ENCODE data around the gene AGA. TPM values are rescaled to one million over a fixed set of nuclear protein-coding genes. Genes with fewer than 3 reads are reported as not detected.

Gene AGA
- polyA plus RNA-seq, 1 of the 3 experiments (the other 2 are of a cell fraction): 36.8 TPM

DNA sequence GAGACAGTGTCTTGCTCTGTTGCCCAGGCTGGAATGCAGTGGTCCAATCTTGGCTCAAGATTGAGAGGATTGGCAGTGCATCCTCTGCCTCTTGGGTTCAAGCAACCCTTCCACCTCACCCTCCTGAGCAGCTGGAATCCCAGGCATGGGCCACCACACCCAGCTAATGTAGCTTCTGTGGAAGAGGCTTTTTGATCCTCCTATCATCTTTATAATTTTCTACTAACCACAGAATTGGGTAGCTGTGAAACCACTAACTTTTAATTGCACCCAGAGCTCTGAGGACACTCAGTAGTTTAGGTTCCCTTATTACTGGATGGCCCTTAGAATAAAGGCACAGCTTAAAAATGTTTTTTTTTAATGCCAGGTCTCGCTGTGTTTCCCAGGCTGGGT is 8.9 kb upstream of the AGA start:
- Histone ChIP-seq H3K36me3 (replicated peaks in 1 of 2; ENCODE audit: control insufficient read depth in 1 of 2, insufficient read depth in 2 of 2, low read length in 1 of 2) (no peaks in the 10 kb centered on the region), H3K79me2 (ENCODE audit: insufficient read depth) (no peaks in the 10 kb centered on the region), H3K4me1 (ENCODE audit: control insufficient read depth in 1 of 2, insufficient read depth in 2 of 2, low read depth in 1 of 2, low read length in 1 of 2) (peaks cover 6 to 15% of the 10 kb centered on the region in 2 experiments), H3K4me3 (ENCODE audit: low read depth in 2 of 2, low read length in 1 of 2) (no peak overlapping the region), H3K27ac (ENCODE audit: low read depth in 2 of 2, low read length in 1 of 2) (no peak overlapping the region), H3K27me3 (ENCODE audit: insufficient read depth) (no peaks in the 10 kb centered on the region), H3K4me2 (no peak overlapping the region), H3K9me3 (no peaks in the 10 kb centered on the region), H3F3A (replicated peaks; ENCODE audit: insufficient read depth) (peaks cover 28% of the 10 kb centered on the region), H3K9ac (no peak overlapping the region), H2AFZ (ENCODE audit: low read depth) (no peak overlapping the region), H4K20me1 (ENCODE audit: insufficient read depth) (no peaks in the 10 kb centered on the region), H3K9me2 (no peaks in the 10 kb centered on the region)
- TF ChIP-seq RXRA (IDR thresholded peaks at IDR 0.05; ENCODE audit: borderline replicate concordance, low read depth) (no peak), EP300 (IDR thresholded peaks at IDR 0.05; ENCODE audit: borderline replicate concordance in 1 of 2, low read depth in 1 of 2, low read length in 1 of 2) (no peak), MEF2A (IDR thresholded peaks at IDR 0.05; ENCODE audit: borderline replicate concordance, low read depth) (no peak), YY1 (IDR thresholded peaks at IDR 0.05; ENCODE audit: low read depth) (no peak), MXI1 (IDR thresholded peaks at IDR 0.05; ENCODE audit: low read depth, low read length) (no peak), GABPA (IDR thresholded peaks at IDR 0.05; ENCODE audit: low read depth) (no peak), NFIC (IDR thresholded peaks at IDR 0.05; ENCODE audit: borderline replicate concordance) (no peak)
- TF ChIP-seq, protein P1, sequence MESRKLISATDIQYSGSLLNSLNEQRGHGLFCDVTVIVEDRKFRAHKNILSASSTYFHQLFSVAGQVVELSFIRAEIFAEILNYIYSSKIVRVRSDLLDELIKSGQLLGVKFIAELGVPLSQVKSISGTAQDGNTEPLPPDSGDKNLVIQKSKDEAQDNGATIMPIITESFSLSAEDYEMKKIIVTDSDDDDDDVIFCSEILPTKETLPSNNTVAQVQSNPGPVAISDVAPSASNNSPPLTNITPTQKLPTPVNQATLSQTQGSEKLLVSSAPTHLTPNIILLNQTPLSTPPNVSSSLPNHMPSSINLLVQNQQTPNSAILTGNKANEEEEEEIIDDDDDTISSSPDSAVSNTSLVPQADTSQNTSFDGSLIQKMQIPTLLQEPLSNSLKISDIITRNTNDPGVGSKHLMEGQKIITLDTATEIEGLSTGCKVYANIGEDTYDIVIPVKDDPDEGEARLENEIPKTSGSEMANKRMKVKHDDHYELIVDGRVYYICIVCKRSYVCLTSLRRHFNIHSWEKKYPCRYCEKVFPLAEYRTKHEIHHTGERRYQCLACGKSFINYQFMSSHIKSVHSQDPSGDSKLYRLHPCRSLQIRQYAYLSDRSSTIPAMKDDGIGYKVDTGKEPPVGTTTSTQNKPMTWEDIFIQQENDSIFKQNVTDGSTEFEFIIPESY (IDR thresholded peaks at IDR 0.05; ENCODE audit: borderline replicate concordance, low read depth): no peak
- TF ChIP-seq, protein P2, sequence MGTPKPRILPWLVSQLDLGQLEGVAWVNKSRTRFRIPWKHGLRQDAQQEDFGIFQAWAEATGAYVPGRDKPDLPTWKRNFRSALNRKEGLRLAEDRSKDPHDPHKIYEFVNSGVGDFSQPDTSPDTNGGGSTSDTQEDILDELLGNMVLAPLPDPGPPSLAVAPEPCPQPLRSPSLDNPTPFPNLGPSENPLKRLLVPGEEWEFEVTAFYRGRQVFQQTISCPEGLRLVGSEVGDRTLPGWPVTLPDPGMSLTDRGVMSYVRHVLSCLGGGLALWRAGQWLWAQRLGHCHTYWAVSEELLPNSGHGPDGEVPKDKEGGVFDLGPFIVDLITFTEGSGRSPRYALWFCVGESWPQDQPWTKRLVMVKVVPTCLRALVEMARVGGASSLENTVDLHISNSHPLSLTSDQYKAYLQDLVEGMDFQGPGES (IDR thresholded peaks at IDR 0.05; ENCODE audit: low read depth, low read length): no peak
- TF ChIP-seq, protein P3, sequence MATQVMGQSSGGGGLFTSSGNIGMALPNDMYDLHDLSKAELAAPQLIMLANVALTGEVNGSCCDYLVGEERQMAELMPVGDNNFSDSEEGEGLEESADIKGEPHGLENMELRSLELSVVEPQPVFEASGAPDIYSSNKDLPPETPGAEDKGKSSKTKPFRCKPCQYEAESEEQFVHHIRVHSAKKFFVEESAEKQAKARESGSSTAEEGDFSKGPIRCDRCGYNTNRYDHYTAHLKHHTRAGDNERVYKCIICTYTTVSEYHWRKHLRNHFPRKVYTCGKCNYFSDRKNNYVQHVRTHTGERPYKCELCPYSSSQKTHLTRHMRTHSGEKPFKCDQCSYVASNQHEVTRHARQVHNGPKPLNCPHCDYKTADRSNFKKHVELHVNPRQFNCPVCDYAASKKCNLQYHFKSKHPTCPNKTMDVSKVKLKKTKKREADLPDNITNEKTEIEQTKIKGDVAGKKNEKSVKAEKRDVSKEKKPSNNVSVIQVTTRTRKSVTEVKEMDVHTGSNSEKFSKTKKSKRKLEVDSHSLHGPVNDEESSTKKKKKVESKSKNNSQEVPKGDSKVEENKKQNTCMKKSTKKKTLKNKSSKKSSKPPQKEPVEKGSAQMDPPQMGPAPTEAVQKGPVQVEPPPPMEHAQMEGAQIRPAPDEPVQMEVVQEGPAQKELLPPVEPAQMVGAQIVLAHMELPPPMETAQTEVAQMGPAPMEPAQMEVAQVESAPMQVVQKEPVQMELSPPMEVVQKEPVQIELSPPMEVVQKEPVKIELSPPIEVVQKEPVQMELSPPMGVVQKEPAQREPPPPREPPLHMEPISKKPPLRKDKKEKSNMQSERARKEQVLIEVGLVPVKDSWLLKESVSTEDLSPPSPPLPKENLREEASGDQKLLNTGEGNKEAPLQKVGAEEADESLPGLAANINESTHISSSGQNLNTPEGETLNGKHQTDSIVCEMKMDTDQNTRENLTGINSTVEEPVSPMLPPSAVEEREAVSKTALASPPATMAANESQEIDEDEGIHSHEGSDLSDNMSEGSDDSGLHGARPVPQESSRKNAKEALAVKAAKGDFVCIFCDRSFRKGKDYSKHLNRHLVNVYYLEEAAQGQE (IDR thresholded peaks at IDR 0.05; ENCODE audit: low read depth, low read length): no peak
- 86% methylated on average over 1 of the region's 1 CpG for WGBS (ENCODE audit: low lambda C conversion rate)
- POLR2A ChIA-PET: interaction anchor here (0.7 kb wide), 1 partner anchor 9 kb away, joined by 3 read pairs; the partner anchor contains the start of gene AGA
- CTCF ChIA-PET: interaction anchor here (0.5 to 0.9 kb wide), 2 partner anchors 28 to 76 kb away, joined by 3 read pairs; no protein-coding TSS in a partner anchor
- no peak for DNase-seq

All from SK-N-SH (cell line).